Hepatocyte (in vitro differentiated cells): ENCODE results near the gene JPH2.

Experiments used
- EZH2 ChIP-seq: fragments of 200-600 bp; sonication (generic); IDR thresholded peaks from 2 replicates; pipeline ENCODE4 v1.6.1; 2016; ENCODE audit warnings: antibody characterized with exemption, mild to moderate bottlenecking, borderline replicate concordance
- EZH2phosphoT487 ChIP-seq: fragments of 200-600 bp; sonication (generic); IDR thresholded peaks from one replicate; pipeline ENCODE4 v1.6.1; 2018; ENCODE audit warnings: antibody characterized with exemption, mild to moderate bottlenecking, low read depth, moderate library complexity; ENCODE audit not compliant: unreplicated experiment, severe bottlenecking
- TF ChIP-seq, protein P1 (sequence below): fragments of 200-600 bp; sonication (generic); IDR thresholded peaks from 2 replicates; pipeline ENCODE4 v1.5.1; 2016; ENCODE audit warnings: antibody characterized with exemption, mild to moderate bottlenecking; ENCODE audit not compliant: poor library complexity

DNA sequence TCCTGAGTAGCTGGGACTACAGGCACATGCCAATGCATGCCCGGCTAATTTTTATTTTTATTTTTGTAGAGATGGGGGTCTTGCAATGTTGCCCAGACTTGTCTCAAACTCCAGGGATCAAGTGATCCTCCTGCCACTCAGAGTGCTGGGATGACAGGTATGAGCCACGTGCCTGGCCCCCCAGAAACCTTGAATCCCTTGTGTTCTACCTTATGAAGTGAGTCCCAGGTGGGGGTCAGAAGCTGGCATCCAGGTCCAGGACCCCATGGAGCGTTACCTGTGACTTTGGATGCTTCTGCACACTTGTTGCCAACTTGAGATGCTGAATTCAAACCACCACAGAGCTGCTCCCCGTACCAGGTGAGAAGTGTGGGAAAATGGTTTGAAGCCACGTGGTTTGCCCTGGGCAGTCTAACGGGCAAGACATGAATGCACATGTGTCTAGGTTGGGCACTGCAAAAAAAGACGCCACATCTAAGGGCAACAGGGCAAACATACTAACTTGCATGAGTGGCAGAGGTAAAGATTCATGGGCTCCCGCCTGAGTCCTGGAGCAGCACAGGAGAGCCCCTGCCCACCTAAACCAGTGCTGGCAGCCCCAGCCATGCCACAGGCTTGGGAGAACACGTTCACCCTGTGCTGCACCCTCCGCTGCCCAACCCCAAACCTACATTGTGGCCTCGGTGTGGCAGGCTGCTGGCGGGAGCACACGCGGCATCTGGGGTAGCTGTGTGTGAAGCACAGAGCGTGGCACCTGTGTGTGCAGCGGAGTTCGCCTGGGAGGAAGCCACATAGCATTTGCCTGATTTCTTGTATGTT, 101.2 kb downstream of the JPH2 start:
- TF ChIP-seq, protein P1, sequence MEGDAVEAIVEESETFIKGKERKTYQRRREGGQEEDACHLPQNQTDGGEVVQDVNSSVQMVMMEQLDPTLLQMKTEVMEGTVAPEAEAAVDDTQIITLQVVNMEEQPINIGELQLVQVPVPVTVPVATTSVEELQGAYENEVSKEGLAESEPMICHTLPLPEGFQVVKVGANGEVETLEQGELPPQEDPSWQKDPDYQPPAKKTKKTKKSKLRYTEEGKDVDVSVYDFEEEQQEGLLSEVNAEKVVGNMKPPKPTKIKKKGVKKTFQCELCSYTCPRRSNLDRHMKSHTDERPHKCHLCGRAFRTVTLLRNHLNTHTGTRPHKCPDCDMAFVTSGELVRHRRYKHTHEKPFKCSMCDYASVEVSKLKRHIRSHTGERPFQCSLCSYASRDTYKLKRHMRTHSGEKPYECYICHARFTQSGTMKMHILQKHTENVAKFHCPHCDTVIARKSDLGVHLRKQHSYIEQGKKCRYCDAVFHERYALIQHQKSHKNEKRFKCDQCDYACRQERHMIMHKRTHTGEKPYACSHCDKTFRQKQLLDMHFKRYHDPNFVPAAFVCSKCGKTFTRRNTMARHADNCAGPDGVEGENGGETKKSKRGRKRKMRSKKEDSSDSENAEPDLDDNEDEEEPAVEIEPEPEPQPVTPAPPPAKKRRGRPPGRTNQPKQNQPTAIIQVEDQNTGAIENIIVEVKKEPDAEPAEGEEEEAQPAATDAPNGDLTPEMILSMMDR, result no peak
- TF ChIP-seq EZH2 (no peak), EZH2phosphoT487 (no peak)
